ENCODE data around the gene PDLIM7.

The PDLIM7 gene

GRCh38 chr5:177504086-177505056 lies 7.0 kb upstream of the PDLIM7 start:
- Histone ChIP-seq H3K27ac (ENCODE audit: low read length, poor library complexity, severe bottlenecking) (no peak overlapping the region), H4K8ac (ENCODE audit: low read length) (no peak overlapping the region), H3K36me3 (ENCODE audit: control insufficient read depth in 1 of 2, insufficient read depth in 2 of 2, low read depth in 1 of 2, low read length in 2 of 2) (peaks cover 0 to 43% of the 10 kb centered on the region in 2 experiments), H2BK5ac (ENCODE audit: low read depth, low read length, poor library complexity, severe bottlenecking) (no peak overlapping the region), H3K4me1 (ENCODE audit: control insufficient read depth, insufficient read depth, low read depth, low read length) (peaks cover 16% of the 10 kb centered on the region), H3K27me3 (ENCODE audit: control insufficient read depth in 1 of 2, insufficient read depth in 1 of 2, low read length in 2 of 2) (no peaks in the 10 kb centered on the region), H3K18ac (ENCODE audit: low read depth in 1 of 2, low read length in 2 of 2) (no peak overlapping the region), H3K4me2 (ENCODE audit: low read length, poor library complexity, severe bottlenecking) (no peak overlapping the region), H3K14ac (ENCODE audit: low read length in 2 of 2) (no peak overlapping the region), H3K4me3 (ENCODE audit: insufficient read depth in 1 of 2, low read depth in 1 of 2, low read length in 2 of 2) (no peak overlapping the region), H3K79me1 (replicated peaks; ENCODE audit: low read length, poor library complexity, severe bottlenecking) (no peaks in the 10 kb centered on the region), H3K9ac (ENCODE audit: low read length) (no peak overlapping the region), H2BK12ac (ENCODE audit: low read length in 2 of 2) (no peak overlapping the region), H3K9me3 (ENCODE audit: control insufficient read depth, low read length) (no peaks in the 10 kb centered on the region), H2BK15ac (ENCODE audit: low read depth, poor library complexity, severe bottlenecking) (no peak overlapping the region), H2AFZ (ENCODE audit: low read depth, low read length) (no peak overlapping the region), H2BK120ac (ENCODE audit: low read depth, low read length) (no peak overlapping the region), H4K91ac (ENCODE audit: low read length) (no peak overlapping the region), H3K23ac (ENCODE audit: low read length in 2 of 2) (no peak overlapping the region), H2AK5ac (ENCODE audit: low read length, severe bottlenecking) (no peak overlapping the region), H3K4ac (ENCODE audit: low read depth in 1 of 2, low read length in 2 of 2) (no peak overlapping the region)
- 96% methylated on average over 45 of the region's 47 CpGs for WGBS
- no peak for DNase-seq

DNA sequence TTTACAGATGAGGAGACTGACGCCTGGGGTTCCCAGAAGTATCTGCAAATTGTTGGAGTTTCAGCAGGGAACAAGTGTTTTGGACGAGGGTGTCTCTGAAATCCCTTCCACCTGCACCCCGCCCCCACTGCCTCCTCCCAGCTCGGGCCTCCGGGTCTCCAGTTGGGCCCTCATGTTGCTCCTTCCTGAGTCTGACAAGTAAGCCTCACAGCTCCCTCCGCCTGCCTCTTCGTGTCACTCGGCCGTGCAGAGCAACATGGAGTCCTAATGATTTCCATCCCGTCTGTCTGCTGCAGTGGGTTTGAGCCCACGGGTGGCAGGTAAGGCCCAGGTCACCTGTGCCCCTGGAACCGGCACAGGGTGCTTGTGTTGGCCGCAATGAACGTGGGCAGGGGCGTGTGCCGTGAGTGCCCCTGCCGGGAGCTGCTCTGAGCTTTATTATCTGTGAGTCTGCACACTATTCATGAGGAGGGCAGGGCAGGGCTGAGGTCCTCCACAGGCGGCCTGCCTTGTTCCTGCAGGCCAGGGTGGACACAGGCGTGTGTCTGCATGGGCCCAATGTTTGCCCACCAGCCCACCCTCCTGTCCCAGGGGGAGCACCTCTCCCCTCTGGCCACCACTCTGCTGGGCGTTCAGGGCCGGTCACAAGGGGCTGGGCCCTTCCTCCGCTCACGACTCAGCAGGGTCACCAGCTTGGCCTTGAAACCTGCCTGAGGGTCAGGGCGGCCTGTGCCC lies 6.1 kb upstream of the PDLIM7 start:
- no peak for DNase-seq
- Histone ChIP-seq H3K4me1 (ENCODE audit: control insufficient read depth, insufficient read depth, low read depth, low read length) (peaks cover 14% of the 10 kb centered on the region), H2BK15ac (ENCODE audit: low read depth, poor library complexity, severe bottlenecking) (no peak overlapping the region), H3K14ac (ENCODE audit: low read length in 2 of 2) (no peak overlapping the region), H2BK12ac (ENCODE audit: low read length in 2 of 2) (no peak overlapping the region), H3K36me3 (ENCODE audit: control insufficient read depth in 1 of 2, insufficient read depth in 2 of 2, low read depth in 1 of 2, low read length in 2 of 2) (peaks cover 0 to 35% of the 10 kb centered on the region in 2 experiments), H3K27ac (ENCODE audit: low read length, poor library complexity, severe bottlenecking) (no peak overlapping the region), H3K18ac (ENCODE audit: low read depth in 1 of 2, low read length in 2 of 2) (no peak overlapping the region), H4K91ac (ENCODE audit: low read length) (no peak overlapping the region), H3K9ac (ENCODE audit: low read length) (no peak overlapping the region), H3K4me3 (ENCODE audit: insufficient read depth in 1 of 2, low read depth in 1 of 2, low read length in 2 of 2) (no peak overlapping the region), H3K9me3 (ENCODE audit: control insufficient read depth, low read length) (no peaks in the 10 kb centered on the region), H3K23ac (ENCODE audit: low read length in 2 of 2) (no peak overlapping the region), H3K4me2 (ENCODE audit: low read length, poor library complexity, severe bottlenecking) (no peak overlapping the region), H4K8ac (ENCODE audit: low read length) (no peak overlapping the region), H2AFZ (ENCODE audit: low read depth, low read length) (no peak overlapping the region), H3K79me1 (replicated peaks; ENCODE audit: low read length, poor library complexity, severe bottlenecking) (peaks cover 2% of the 10 kb centered on the region), H2BK5ac (ENCODE audit: low read depth, low read length, poor library complexity, severe bottlenecking) (no peak overlapping the region), H2AK5ac (ENCODE audit: low read length, severe bottlenecking) (no peak overlapping the region), H2BK120ac (ENCODE audit: low read depth, low read length) (no peak overlapping the region), H3K27me3 (ENCODE audit: control insufficient read depth in 1 of 2, insufficient read depth in 1 of 2, low read length in 2 of 2) (no peaks in the 10 kb centered on the region), H3K4ac (ENCODE audit: low read depth in 1 of 2, low read length in 2 of 2) (no peak overlapping the region)
- 92% methylated on average over 24 of the region's 24 CpGs for WGBS

DNA sequence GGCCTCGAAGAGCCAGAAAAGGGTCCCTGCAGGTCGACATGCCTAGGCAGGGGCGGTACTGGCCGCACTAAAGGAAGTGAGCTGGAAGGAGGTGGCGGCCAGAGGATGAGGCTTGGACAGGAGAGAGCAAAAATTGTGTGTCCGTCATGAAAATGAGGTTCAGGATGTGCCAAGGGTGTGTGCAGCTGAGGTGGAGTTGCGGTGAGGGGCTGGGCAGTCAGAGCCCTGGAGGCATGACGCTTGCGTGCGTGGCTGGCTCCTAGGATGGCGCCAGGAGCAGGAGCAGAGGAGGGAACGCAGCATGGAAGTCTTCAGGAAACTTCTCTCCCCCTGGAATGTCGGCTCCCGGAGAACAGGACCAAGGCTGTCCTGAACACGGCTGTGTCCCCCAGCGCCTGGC lies 5.5 kb upstream of the PDLIM7 start:
- Histone ChIP-seq H3K18ac (ENCODE audit: low read depth in 1 of 2, low read length in 2 of 2) (peak overlapping the region in 1 of 2 experiments; percentile 43), H3K27me3 (ENCODE audit: control insufficient read depth in 1 of 2, insufficient read depth in 1 of 2, low read length in 2 of 2) (no peaks in the 10 kb centered on the region), H3K79me1 (replicated peaks; ENCODE audit: low read length, poor library complexity, severe bottlenecking) (peaks cover 7% of the 10 kb centered on the region), H2BK5ac (ENCODE audit: low read depth, low read length, poor library complexity, severe bottlenecking) (no peak overlapping the region), H2AFZ (ENCODE audit: low read depth, low read length) (no peak overlapping the region), H2BK15ac (ENCODE audit: low read depth, poor library complexity, severe bottlenecking) (no peak overlapping the region), H3K9me3 (ENCODE audit: control insufficient read depth, low read length) (no peaks in the 10 kb centered on the region), H4K91ac (ENCODE audit: low read length) (peak overlapping the region; percentile 21), H3K4me2 (ENCODE audit: low read length, poor library complexity, severe bottlenecking) (no peak overlapping the region), H2AK5ac (ENCODE audit: low read length, severe bottlenecking) (no peak overlapping the region), H3K14ac (ENCODE audit: low read length in 2 of 2) (no peak overlapping the region), H3K27ac (ENCODE audit: low read length, poor library complexity, severe bottlenecking) (no peak overlapping the region), H3K9ac (ENCODE audit: low read length) (no peak overlapping the region), H3K36me3 (ENCODE audit: control insufficient read depth in 1 of 2, insufficient read depth in 2 of 2, low read depth in 1 of 2, low read length in 2 of 2) (peaks cover 0 to 28% of the 10 kb centered on the region in 2 experiments), H2BK12ac (ENCODE audit: low read length in 2 of 2) (no peak overlapping the region), H3K23ac (ENCODE audit: low read length in 2 of 2) (no peak overlapping the region), H3K4ac (ENCODE audit: low read depth in 1 of 2, low read length in 2 of 2) (no peak overlapping the region), H3K4me3 (ENCODE audit: insufficient read depth in 1 of 2, low read depth in 1 of 2, low read length in 2 of 2) (no peak overlapping the region), H2BK120ac (ENCODE audit: low read depth, low read length) (no peak overlapping the region), H3K4me1 (ENCODE audit: control insufficient read depth, insufficient read depth, low read depth, low read length) (peaks cover 18% of the 10 kb centered on the region), H4K8ac (ENCODE audit: low read length) (no peak overlapping the region)
- DNase-seq: no peak
- WGBS: 86% methylated on average over 16 of the region's 16 CpGs

Measured in mesenchymal stem cell (in vitro differentiated cells and primary cell).